IMR-90 (cell line): ENCODE results near the gene NLRP1.
"Not testable (repeated sequence)": the region's sequence is repeated elsewhere in the genome, so short reads cannot be mapped to it uniquely, and the experiment has no call there.

Source experiments
- BHLHE40 ChIP-seq: fragments of 150-350 bp; IDR thresholded peaks from 2 replicates; pipeline ENCODE4 v1.6.1; 2016; ENCODE audit warnings: mild to moderate bottlenecking, low read depth, low read length
- CEBPB ChIP-seq: IDR thresholded peaks from 2 replicates; pipeline ENCODE4 v1.6.1; 2012; ENCODE audit warnings: low read depth, low read length, improper control_type of control experiment
- MAFK ChIP-seq: IDR thresholded peaks from 2 replicates; pipeline ENCODE4 v1.6.1; 2012; ENCODE audit warnings: low read depth, low read length, improper control_type of control experiment
- POLR2A ChIP-seq: IDR thresholded peaks from 2 replicates; pipeline ENCODE4 v1.6.1; 2012; ENCODE audit warnings: mild to moderate bottlenecking, low read depth, low read length
- RAD21 ChIP-seq: IDR thresholded peaks from 2 replicates; pipeline ENCODE4 v1.6.1; 2012; ENCODE audit warnings: low read length, improper control_type of control experiment
- TF ChIP-seq, protein P1 (sequence below): conservative IDR thresholded peaks from 2 replicates; pipeline ENCODE4 v1.5.1; 2012; ENCODE audit warnings: mild to moderate bottlenecking, low read depth, low read length, improper control_type of control experiment
- TF ChIP-seq, protein P2 (sequence below): fragments of 150-350 bp; IDR thresholded peaks from 2 replicates; pipeline ENCODE4 v1.6.1; 2017; ENCODE audit warnings: mild to moderate bottlenecking, antibody characterized with exemption, low read length, low read depth

DNA sequence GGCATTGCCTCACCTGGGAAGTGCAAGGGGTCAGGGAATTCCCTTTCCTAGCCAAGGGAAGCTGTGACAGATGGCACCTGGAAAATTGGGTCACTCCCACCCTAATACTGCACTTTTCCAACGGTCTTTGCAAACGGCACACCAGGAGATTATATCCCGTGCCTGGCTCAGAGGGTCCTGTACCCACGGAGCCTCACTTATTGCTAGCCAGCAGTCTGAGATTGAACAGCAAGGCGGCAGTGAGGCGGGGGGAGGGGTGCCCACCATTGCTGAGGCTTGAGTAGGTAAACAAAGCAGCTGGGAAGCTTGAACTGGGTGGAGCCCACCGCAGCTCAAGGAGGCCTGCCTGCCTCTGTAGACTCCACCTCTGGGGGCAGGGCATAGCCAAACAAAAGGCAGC, 11.3 kb downstream of the NLRP1 start:
- TF ChIP-seq POLR2A, MAFK, RAD21, BHLHE40, CEBPB: not testable (repeated sequence)
- TF ChIP-seq, protein P1, sequence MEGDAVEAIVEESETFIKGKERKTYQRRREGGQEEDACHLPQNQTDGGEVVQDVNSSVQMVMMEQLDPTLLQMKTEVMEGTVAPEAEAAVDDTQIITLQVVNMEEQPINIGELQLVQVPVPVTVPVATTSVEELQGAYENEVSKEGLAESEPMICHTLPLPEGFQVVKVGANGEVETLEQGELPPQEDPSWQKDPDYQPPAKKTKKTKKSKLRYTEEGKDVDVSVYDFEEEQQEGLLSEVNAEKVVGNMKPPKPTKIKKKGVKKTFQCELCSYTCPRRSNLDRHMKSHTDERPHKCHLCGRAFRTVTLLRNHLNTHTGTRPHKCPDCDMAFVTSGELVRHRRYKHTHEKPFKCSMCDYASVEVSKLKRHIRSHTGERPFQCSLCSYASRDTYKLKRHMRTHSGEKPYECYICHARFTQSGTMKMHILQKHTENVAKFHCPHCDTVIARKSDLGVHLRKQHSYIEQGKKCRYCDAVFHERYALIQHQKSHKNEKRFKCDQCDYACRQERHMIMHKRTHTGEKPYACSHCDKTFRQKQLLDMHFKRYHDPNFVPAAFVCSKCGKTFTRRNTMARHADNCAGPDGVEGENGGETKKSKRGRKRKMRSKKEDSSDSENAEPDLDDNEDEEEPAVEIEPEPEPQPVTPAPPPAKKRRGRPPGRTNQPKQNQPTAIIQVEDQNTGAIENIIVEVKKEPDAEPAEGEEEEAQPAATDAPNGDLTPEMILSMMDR: not testable (repeated sequence)
- TF ChIP-seq, protein P2, sequence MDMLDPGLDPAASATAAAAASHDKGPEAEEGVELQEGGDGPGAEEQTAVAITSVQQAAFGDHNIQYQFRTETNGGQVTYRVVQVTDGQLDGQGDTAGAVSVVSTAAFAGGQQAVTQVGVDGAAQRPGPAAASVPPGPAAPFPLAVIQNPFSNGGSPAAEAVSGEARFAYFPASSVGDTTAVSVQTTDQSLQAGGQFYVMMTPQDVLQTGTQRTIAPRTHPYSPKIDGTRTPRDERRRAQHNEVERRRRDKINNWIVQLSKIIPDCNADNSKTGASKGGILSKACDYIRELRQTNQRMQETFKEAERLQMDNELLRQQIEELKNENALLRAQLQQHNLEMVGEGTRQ: not testable (repeated sequence)
